Stimulated activated CD4-positive, alpha-beta T cell treated with anti-CD3 and anti-CD28 coated beads, Interleukin-2, amount 100 ng/mL, for 24 hours (primary cell): Measurements from ENCODE around the gene EPS15.
"Not testable (repeated sequence)": the region's sequence is repeated elsewhere in the genome, so short reads cannot be mapped to it uniquely, and the experiment has no call there.

ENCODE experiments used
- DNase-seq, 2 donors: peaks; one replicate each; pipeline ENCODE4 v3.0.0-alpha.2; 2020

EPS15 gene

GRCh38 chr1:51542158-51542953 is 23.3 kb upstream of the EPS15 start:
- no peak for DNase-seq

GRCh38 chr1:51541313-51542050 is 22.4 kb upstream of the EPS15 start:
- DNase-seq = no peak

- DNase-seq = no peak
Observed at GRCh38 chr1:51537568-51537967, 18.5 kb upstream of the EPS15 start.

GRCh38 chr1:51535006-51535592 is 16.0 kb upstream of the EPS15 start:
- peak in 1 of 2 donors; percentile 36 for DNase-seq

GRCh38 chr1:51534447-51534846 is 15.4 kb upstream of the EPS15 start:
- no peak for DNase-seq

- no peak for DNase-seq
Observed at GRCh38 chr1:51532853-51533252, 13.8 kb upstream of the EPS15 start.

GRCh38 chr1:51530447-51530846 is 11.4 kb upstream of the EPS15 start:
- DNase-seq = not testable (repeated sequence)

- DNase-seq = no peak
Observed at GRCh38 chr1:51527144-51527543, 8.1 kb upstream of the EPS15 start.

GRCh38 chr1:51526248-51526647 is 7.2 kb upstream of the EPS15 start:
- no peak for DNase-seq

GRCh38 chr1:51525295-51525694 is 6.2 kb upstream of the EPS15 start:
- no peak for DNase-seq

GRCh38 chr1:51524817-51525216 is 5.8 kb upstream of the EPS15 start:
- no peak for DNase-seq

- no peak for DNase-seq
Observed at GRCh38 chr1:51523931-51524330, 4.9 kb upstream of the EPS15 start.

GRCh38 chr1:51520700-51521248 is 1.7 kb upstream of the EPS15 start:
- no peak for DNase-seq

- no peak for DNase-seq
Observed at GRCh38 chr1:51519865-51520699, 1.0 kb upstream of the EPS15 start.

GRCh38 chr1:51518586-51519047 is 449 bp downstream of the EPS15 start:
- peak; percentile 50 to 63 for DNase-seq

GRCh38 chr1:51518033-51518585 is 957 bp downstream of the EPS15 start:
- peak; percentile 32 to 42 for DNase-seq

GRCh38 chr1:51517361-51518032 is 1.6 kb downstream of the EPS15 start:
- DNase-seq = no peak

GRCh38 chr1:51516649-51517158 is 2.4 kb downstream of the EPS15 start:
- no peak for DNase-seq

- no peak for DNase-seq
Observed at GRCh38 chr1:51515982-51516648, 3.0 kb downstream of the EPS15 start.

GRCh38 chr1:51515312-51515960 is 3.6 kb downstream of the EPS15 start:
- DNase-seq = no peak
